Lung microvascular endothelial cell (primary cell): ENCODE measurements around the gene ZNF573. TPM values are rescaled to one million over a fixed set of nuclear protein-coding genes. Genes with fewer than 3 reads are reported as not detected.
"Not testable (repeated sequence)": the region's sequence is repeated elsewhere in the genome, so short reads cannot be mapped to it uniquely, and the experiment has no call there.

Experiments used
- DNase-seq, 2 donors: peaks; one replicate each; pipeline versions ENCODE4 v3.0.0 to v3.0.0-alpha.2; 2010; ENCODE audit warnings: low read depth in 2 of 2
- total RNA-seq: library from RNA; depleted of rRNA; stranded (reverse); fragments of >200 nt; gene quantifications from 2 replicates; pipeline ENCODE4 v1.2.1, GENCODE V29; 2014

The ZNF573 gene
- total RNA-seq: 2.0 and 3.8 TPM in 2 replicates

DNA sequence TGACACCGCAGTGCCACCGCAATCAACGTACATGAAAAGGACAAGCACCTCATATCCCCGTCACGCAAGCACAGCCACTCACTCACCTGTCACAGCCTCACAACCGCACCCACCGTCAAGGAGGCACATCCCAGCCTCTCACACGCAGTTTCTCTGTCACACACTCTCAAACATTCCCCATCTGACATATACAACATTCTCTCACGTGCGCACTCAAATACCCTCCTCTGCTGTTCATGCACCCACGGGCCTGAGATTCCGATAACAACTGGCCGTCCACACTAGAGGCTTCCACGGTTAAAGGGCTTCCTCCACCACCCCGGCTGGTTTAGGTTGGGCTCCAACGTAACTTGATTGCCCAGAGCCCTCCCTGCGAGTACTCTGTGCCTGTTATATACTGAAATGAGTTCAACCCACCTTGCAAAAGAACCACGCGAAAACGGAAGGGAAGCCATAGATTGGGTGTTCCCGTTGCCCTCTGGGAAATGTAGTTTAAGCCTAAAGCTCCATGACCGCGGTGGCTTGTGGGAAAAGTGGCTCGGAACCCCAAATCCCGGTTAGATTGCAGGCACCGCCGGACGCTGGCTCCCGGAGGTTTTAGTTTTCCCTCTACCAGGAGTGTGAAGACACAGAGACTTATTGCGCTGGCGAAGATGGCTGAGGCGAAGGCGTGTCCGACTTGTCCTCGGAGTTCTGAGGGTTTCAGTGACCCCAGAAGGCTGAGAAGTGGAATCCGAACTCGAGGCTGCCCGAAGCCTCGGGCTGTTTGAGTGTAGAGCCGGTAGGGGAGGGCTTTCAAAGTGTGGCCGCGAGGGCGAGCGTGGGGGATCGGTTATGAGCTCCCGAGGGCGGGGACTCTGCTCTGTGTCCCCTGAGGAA, at the start of gene ZNF573:
Gene ZNF573 (minus strand): TSS at position 460 of the 879 bp plus-strand sequence. CDS start 5,857 bp downstream, outside the sequence.
- peak; percentile 90 to 91 for DNase-seq

DNA sequence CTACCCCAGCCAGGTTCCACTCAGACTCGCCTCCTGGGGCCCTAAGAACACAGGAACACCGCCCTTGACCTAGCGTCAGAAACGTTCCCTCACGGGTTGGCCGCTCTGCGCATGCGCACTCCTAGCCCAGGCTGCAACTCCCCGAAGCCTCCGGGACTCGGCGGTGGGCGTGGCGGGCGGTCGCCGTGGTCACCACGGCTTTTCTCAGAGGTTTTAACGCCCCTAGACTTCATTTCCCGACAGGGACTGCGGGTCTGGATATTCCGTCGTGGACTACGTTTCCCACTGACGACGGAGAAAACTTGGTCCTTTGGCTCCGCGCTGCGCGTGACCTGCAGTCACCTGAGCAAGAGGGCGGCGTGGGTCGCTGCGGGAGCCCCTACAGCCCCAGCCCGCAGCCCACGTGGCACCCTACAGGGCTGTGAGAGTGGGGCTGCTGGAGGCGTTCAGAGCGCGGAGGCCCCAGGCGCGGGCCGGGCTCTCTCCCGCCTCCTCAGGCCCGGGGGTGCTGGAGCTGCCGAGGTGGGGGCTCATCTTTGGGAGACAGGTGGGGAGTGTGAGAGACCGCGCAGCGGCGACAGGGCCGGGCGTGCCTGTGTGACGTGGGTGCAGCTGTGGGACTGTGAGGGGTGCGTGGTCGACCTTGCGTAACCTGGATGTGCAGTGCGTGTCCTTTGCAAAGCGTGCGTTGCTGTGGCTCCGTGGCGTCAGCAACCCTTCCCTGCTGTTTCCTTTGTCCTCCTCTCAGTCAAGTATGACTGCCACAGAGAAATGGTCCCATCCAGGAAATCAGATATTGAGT, 38.0 kb upstream of the ZNF573 start:
- DNase-seq: peak; percentile 20 to 33

GRCh38 chr19:37815611-37816010, 36.2 kb upstream of the ZNF573 start:
- not testable (repeated sequence) for DNase-seq

GRCh38 chr19:37813340-37813739, 34.0 kb upstream of the ZNF573 start:
- DNase-seq: no peak

DNA sequence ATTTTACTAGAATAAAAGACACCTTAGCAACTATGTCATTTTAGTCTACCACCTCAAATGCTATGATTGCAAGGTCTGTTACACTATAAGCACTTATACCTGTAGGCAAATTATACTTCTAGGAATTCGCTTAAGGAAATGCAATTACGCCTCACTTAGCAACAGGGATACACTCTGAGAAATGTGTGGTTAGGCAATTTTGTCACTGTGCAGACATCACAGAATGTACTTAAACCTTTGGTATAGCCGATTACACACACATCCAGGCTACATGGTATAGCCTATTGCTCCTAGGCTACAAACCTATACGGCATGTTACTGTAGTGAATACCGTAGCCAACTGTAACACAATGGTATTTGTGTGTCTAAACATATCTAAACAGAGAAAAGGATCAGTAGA, 30.0 kb upstream of the ZNF573 start:
- no peak for DNase-seq

- no peak for DNase-seq
Observed at GRCh38 chr19:37803249-37803840, 24.0 kb upstream of the ZNF573 start.

DNA sequence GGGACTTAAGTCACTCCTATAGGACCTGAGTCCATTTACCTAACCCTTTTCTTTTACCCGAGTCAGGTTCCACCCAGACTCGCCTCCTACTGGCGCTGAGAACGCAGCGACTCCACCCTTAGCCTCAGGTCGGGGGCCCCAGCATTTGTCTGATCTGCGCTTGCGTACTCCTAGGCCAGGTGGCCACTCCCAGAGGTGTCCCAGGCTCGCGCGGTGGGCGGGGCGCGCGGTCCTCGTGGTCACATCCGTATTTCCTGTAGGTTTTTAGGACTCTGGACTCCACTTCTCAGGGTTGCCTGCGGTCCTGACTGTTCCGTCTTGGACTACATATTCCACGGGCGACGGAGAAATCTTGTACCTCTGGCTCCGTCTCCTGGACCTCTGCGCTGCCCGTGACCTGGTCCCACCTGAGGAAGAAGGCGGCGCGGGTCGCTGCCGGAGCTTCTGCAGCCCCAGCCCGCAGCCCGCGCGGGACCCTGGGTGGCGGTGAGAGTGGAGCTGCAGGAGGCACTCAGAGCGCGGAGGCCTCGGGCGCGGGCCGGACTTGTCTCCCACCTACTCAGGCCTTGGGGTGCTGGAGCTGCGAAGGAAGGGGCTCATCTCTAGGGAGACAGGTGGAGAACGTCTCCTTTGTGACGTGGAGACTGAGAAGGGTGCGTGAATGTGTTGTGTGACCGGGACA, 11.0 kb upstream of the ZNF573 start:
- no peak for DNase-seq

DNA sequence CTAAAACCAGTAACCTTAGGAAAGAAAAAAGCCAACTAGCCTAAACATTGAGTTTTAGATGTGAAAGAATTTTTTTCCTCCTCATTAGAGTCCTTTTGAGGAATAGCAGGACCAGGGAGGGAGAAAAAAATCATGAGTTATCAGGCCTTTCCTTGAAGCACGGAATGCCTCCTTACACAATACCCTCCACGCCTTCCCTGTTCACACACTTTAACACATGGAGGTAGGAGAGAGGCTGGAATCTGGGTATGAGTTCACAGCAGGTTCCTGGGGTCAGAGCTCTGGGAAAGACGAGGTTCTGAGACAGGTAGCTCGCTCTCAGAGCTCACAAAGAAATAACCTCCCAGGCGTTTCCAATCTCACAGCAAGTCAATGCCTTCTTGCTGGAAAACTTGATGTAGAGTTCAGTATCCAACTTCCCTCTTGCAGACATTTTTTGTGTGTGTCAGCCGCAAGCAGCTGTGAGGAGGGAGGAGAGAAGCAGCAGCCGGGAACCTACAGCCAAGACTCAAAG, 716 bp downstream of the ZNF573 start:
- DNase-seq: no peak

GRCh38 chr19:37770985-37771384, 8.4 kb downstream of the ZNF573 start:
- DNase-seq: no peak

DNA sequence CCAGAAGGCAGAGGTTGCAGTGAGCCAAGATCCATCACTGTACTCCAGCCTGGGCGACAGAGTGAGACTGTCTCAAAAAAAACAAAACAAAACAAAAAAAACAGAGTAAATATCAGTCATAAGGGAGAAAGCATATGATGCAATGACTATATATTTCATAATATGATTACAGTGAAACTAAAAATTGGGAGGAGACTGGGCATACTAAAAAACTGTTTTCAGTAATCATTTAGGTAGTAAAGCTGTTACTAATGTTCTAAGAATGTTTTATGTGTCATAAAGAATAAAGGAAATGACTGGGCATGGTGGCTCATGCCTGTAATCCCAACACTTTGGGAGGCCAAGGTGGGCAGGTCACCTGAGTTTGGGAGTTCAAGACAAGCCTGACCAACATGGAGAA, 15.9 kb downstream of the ZNF573 start:
- DNase-seq: no peak

DNA sequence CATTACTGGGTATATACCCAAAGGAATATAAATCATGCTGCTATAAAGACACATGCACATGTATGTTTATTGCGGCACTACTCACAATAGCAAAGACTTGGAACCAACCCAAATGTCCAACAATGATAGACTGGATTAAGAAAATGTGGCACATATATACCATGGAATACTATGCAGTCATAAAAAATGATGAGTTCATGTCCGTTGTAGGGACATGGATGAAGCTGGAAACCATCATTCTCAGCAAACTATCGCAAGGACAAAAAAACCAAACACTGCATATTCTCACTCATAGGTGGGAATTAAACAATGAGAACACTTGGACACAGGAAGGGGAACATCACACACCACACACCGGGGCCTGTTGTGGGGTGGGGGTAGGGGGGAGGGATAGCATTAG, 21.7 kb downstream of the ZNF573 start:
- not testable (repeated sequence) for DNase-seq

DNA sequence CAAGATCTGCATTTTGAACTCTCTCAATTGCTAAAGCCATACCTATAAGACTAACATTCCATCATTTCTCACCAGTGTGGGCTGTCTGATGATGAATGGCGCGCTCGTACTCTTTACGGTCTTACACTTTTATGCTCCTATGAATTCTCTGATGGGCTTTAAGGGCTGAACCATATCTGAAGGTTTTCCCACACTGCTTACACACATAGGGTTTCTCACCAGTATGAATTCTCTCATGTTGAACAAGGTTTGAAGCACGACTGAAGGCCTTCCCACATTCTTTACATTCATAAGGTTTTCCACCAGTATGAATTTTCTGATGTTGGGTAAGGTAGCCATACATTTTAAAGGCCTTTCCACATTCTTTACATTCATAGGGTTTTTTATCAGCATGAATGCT, 41.0 kb downstream of the ZNF573 start:
- no peak for DNase-seq

GRCh38 chr19:37725181-37725580, 54.2 kb downstream of the ZNF573 start:
- DNase-seq: no peak

GRCh38 chr19:37719927-37720265, 59.5 kb downstream of the ZNF573 start:
- no peak for DNase-seq

DNA sequence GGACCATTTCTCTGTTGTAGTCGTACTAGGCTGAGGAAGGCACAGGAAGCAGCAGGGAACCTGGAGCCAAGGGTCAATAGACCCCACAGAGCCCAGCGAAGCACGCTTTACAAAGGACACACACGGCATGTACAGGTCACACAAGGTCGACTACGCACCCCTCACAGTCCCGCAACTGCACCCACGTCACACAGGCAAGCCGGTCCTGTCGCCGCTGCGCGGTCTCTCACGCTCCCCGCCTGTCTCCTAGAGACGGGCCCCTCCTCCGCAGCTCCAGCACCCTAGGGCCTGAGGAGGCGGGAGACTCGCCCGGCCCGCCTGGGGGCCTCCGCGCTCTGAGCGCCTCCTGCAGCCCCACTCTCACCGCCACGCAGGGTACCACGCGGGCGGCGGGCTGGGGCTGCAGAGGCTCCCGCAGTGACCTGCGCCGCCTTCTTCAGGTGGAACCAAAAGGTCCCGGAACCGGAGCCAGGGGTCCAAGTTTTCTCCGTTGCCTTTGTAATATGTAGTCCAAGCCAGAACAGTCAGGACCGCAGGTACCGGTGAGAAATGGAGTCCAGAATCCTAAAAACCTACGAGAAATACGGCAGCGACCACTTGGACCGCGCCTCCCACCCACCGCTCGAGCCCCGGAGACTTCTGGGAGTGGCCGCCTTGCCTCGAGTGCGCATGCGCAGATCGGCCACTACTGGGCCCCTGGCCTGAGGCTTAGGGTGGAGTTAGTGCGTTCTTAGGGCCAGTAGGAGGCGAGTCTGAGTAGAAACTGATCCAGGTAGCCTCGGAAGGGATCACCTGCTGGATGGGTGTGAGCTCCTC, 60.1 kb downstream of the ZNF573 start, which contains the start of gene ZNF607:
Gene ZNF607 (minus strand): TSS at position 651 of the 816 bp plus-strand sequence. CDS start 8,143 bp downstream, outside the sequence.
- peak; percentile 89 to 90 for DNase-seq

DNA sequence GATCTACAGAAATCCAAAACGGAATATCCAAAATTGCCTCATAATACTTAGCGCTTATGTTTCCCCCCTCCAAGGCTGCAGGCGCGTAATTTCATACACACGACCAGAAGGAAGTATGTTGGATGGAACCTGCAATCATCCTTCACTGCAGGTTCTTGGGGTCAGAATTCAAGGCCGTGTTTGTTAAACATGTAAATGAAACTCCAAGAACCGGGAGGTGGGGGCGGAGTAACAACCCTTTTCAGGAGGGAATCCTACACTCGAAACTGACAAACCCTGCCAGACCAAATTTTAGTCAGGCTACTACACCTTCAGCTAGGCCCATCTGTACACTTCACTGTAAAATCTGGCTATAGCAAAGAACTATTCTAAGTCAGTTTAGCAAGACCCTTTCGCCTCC, 61.1 kb downstream of the ZNF573 start:
- no peak for DNase-seq

DNA sequence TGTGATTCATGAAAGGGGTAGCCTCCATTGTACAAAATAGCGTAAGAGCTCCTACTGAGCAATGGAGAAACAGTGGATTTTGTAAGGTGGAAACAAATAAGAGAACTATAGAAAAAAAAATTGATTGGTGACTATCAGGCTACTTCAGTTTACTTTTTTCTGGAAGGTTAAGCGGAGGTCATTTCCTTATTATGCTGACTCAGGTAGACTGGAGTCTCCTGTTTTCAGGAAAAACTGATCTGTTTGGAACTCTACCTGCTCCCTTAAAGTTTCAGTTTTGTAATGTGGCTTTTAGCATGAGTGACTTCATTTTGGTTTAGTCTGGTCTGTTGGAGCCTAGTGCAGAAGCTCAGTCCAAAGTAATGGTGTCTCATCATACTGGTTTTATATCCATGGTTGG, 63.2 kb downstream of the ZNF573 start:
- no peak for DNase-seq

DNA sequence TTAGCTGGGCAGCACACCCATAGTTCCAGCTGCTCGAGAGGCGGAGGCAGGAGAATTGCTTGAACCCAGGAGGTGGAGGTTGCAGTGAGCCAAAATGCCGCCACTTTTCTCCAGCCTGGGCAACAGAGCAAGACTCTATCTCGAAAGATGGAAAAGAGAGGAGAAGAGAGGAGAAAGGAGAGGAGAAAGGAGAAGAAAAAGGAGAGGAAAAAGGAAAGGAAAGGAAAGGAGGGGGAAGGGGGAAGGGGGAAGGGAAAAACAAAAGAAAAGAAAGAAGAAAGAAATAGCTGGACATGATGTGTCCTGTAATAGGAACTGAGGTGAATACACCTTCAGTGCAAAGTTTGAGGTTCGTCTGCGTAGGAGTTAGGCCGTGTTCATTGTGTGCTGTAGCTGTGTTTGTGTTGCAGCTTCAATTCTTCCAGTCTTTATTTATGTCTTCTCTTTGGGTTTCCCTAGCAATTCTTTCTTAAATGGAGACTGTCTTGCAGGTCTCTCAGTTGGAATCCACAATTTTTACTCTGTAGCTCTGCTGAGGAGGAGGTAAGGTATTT, 73.3 kb downstream of the ZNF573 start:
- DNase-seq: no peak

- DNase-seq: no peak
Observed at GRCh38 chr19:37699057-37699456, 80.3 kb downstream of the ZNF573 start.

- no peak for DNase-seq
Observed at GRCh38 chr19:37698216-37698615, 81.2 kb downstream of the ZNF573 start.
